Upper lobe of left lung (tissue), 6 donors: ENCODE data around the gene RBPJL. TPM values are rescaled to one million over a fixed set of nuclear protein-coding genes. Genes with fewer than 3 reads are reported as not detected.
A peak's percentile ranks its signal among the peaks of the same experiment; 100 is the strongest.

Source experiments
- ATAC-seq, 2 donors: fragments of 200-7000 bp; cut with Tn5 transposase; one replicate each; pipeline ENCODE4 v1.9.1; 2022; ENCODE audit warnings: mild to moderate bottlenecking in 2 of 2, moderate library complexity in 2 of 2; ENCODE audit not compliant: low FRiP score in 2 of 2
- DNase-seq, 2 donors: peaks; one replicate each; pipeline ENCODE4 v3.0.0-alpha.2; 2019 to 2020
- H3K27ac ChIP-seq, 4 donors: fragments of 200-600 bp; sonication (generic); one replicate each; pipeline ENCODE4 v1.5.1; 2016 to 2019
- H3K27me3 ChIP-seq, 4 donors: fragments of 200-600 bp; sonication (generic); one replicate each; pipeline ENCODE4 v1.5.1; 2017 to 2019
- H3K36me3 ChIP-seq, 4 donors: fragments of 200-600 bp; sonication (generic); one replicate each; pipeline ENCODE4 v1.5.1; 2016 to 2019
- H3K4me1 ChIP-seq, 4 donors: fragments of 200-600 bp; sonication (generic); one replicate each; pipeline ENCODE4 v1.5.1; 2018 to 2019
- H3K4me3 ChIP-seq, 4 donors: fragments of 200-600 bp; sonication (generic); one replicate each; pipeline ENCODE4 v1.5.1; 2017 to 2019; ENCODE audit warnings: mild to moderate bottlenecking in 2 of 4, moderate library complexity in 1 of 4
- H3K9me3 ChIP-seq, 4 donors: fragments of 200-600 bp; sonication (generic); one replicate each; pipeline ENCODE4 v1.5.1; 2018 to 2019
- CTCF ChIP-seq, 6 experiments: fragments of 450-650 bp in 4 of 6; fragments of 200-600 bp in 2 of 6; sonication (generic) in 2 of 6; IDR thresholded peaks; one replicate each; pipeline ENCODE4 v1.5.1; 2016 to 2019; ENCODE audit warnings: antibody characterized with exemption in 6 of 6
- EP300 ChIP-seq, 4 donors: sonication (generic); formaldehyde crosslinking; IDR thresholded peaks; one replicate each; pipeline ENCODE4 v1.5.1; 2017; ENCODE audit warnings: antibody characterized with exemption in 4 of 4, control low read depth in 2 of 4
- POLR2A ChIP-seq, 4 donors: fragments of 450-650 bp; IDR thresholded peaks; one replicate each; pipeline ENCODE4 v1.5.1; 2016 to 2017; ENCODE audit warnings: antibody characterized with exemption in 4 of 4, mild to moderate bottlenecking in 2 of 4
- POLR2AphosphoS5 ChIP-seq, 2 donors: sonication (generic); formaldehyde crosslinking; IDR thresholded peaks; one replicate each; pipeline ENCODE4 v1.5.1; 2017; ENCODE audit warnings: antibody characterized with exemption in 2 of 2
- WGBS, 2 donors: methylation state at CpG; one replicate each; pipeline ENCODE4 v1.1.5; 2017 to 2018; 5-methylcytosine and 5-hydroxymethylcytosine counted together
- total RNA-seq, 6 donors: library from RNA; depleted of rRNA in 4 of 6; stranded (reverse); fragments of >200 nt in 4 of 6; gene quantifications; one replicate each; pipeline versions ENCODE4 v1.1.0 to v1.2.1, GENCODE V29; 2016 to 2021
- donor health status: DM: no; HTN: no; CAD: no; lungs with moderate emphysema.
- donor health status: DM: no; HTN: yes; CAD: no; lungs with severe emphysema.

Gene RBPJL
- total RNA-seq, 6 donors from 2014 or later = 0.09 to 0.13 TPM; not detected in 4

GRCh38 chr20:45294003-45294368, 12.7 kb upstream of the RBPJL start:
- H3K4me1 ChIP-seq = peaks cover 16 to 25% (median 19%) of the 10 kb centered on the region in 4 donors
- TF ChIP-seq EP300 (IDR thresholded peaks at IDR 0.05) (no peak), POLR2AphosphoS5 (IDR thresholded peaks at IDR 0.05) (no peak), CTCF (IDR thresholded peaks at IDR 0.05) (no peak), POLR2A (IDR thresholded peaks at IDR 0.05) (no peak)
- peak overlapping the region in 3 of 4 donors; percentile 43 to 60 (median 58) for H3K4me3 ChIP-seq
- WGBS, 2 donors = 54 to 56% methylated on average over 5 of the region's 5 CpGs
- no peaks in the 10 kb centered on the region for H3K9me3 ChIP-seq
- no peaks in the 10 kb centered on the region for H3K27me3 ChIP-seq
- no peak for DNase-seq
- H3K36me3 ChIP-seq = no peaks in the 10 kb centered on the region
- peak overlapping the region in 2 of 4 donors; percentile 31 to 72 for H3K27ac ChIP-seq
- no peak for ATAC-seq

GRCh38 chr20:45294659-45295058, 12.0 kb upstream of the RBPJL start:
- no peak for TF ChIP-seq CTCF (IDR thresholded peaks at IDR 0.05)
- TF ChIP-seq POLR2A (IDR thresholded peaks at IDR 0.05) = no peak
- TF ChIP-seq POLR2AphosphoS5 (IDR thresholded peaks at IDR 0.05) = no peak
- TF ChIP-seq EP300 (IDR thresholded peaks at IDR 0.05) = no peak
- no peaks in the 10 kb centered on the region for H3K27me3 ChIP-seq
- H3K27ac ChIP-seq = no peak overlapping the region
- 80 to 100% methylated on average over 1 of the region's 1 CpG for WGBS, 2 donors
- H3K9me3 ChIP-seq = no peaks in the 10 kb centered on the region
- ATAC-seq (no peak), DNase-seq (no peak)
- H3K4me3 ChIP-seq = no peak overlapping the region
- peaks cover 16 to 25% (median 19%) of the 10 kb centered on the region in 4 donors for H3K4me1 ChIP-seq
- H3K36me3 ChIP-seq = no peaks in the 10 kb centered on the region

GRCh38 chr20:45297786-45298497, 8.7 kb upstream of the RBPJL start:
- H3K4me3 ChIP-seq = no peak overlapping the region
- peaks cover 6 to 10% (median 6%) of the 10 kb centered on the region in 4 donors for H3K4me1 ChIP-seq
- no peaks in the 10 kb centered on the region for H3K27me3 ChIP-seq
- no peak overlapping the region for H3K27ac ChIP-seq
- TF ChIP-seq EP300 (IDR thresholded peaks at IDR 0.05) (no peak), POLR2A (IDR thresholded peaks at IDR 0.05) (no peak), CTCF (IDR thresholded peaks at IDR 0.05) (no peak), POLR2AphosphoS5 (IDR thresholded peaks at IDR 0.05) (no peak)
- 91 to 93% methylated on average over 45 to 52 of the region's 52 CpGs for WGBS, 2 donors
- H3K36me3 ChIP-seq = no peaks in the 10 kb centered on the region
- ATAC-seq (no peak), DNase-seq (peak in 1 of 2 donors; percentile 77)
- no peaks in the 10 kb centered on the region for H3K9me3 ChIP-seq

- Histone ChIP-seq H3K9me3 (no peaks in the 10 kb centered on the region), H3K36me3 (no peaks in the 10 kb centered on the region), H3K27ac (no peak overlapping the region), H3K27me3 (no peaks in the 10 kb centered on the region), H3K4me1 (no peaks in the 10 kb centered on the region), H3K4me3 (no peak overlapping the region)
- WGBS, 2 donors = 90 to 93% methylated on average over 6 of the region's 6 CpGs
- no peak for DNase-seq
- no peak for ATAC-seq
- TF ChIP-seq POLR2A (IDR thresholded peaks at IDR 0.05) = no peak
- no peak for TF ChIP-seq EP300 (IDR thresholded peaks at IDR 0.05)
- TF ChIP-seq CTCF (IDR thresholded peaks at IDR 0.05) = no peak
- TF ChIP-seq POLR2AphosphoS5 (IDR thresholded peaks at IDR 0.05) = no peak
Observed at GRCh38 chr20:45299786-45300185, 6.9 kb upstream of the RBPJL start.

- Histone ChIP-seq H3K4me3 (no peak overlapping the region), H3K36me3 (no peaks in the 10 kb centered on the region), H3K27me3 (peaks cover 0 to under 1% (median 0%) of the 10 kb centered on the region in 4 donors), H3K4me1 (no peaks in the 10 kb centered on the region), H3K9me3 (no peaks in the 10 kb centered on the region), H3K27ac (no peak overlapping the region)
- 37 to 46% methylated on average over 4 of the region's 4 CpGs for WGBS, 2 donors
- peak in 1 of 6 experiments; percentile 27 for TF ChIP-seq CTCF (IDR thresholded peaks at IDR 0.05)
- TF ChIP-seq EP300 (IDR thresholded peaks at IDR 0.05) = no peak
- DNase-seq (no peak), ATAC-seq (peak in 1 of 2 donors; percentile 22)
Observed at GRCh38 chr20:45300961-45301360, 5.7 kb upstream of the RBPJL start.
